NK-92 (cell line): ENCODE results near the gene EYA2.
"Not testable (repeated sequence)": the region's sequence is repeated elsewhere in the genome, so short reads cannot be mapped to it uniquely, and the experiment has no call there.

ENCODE experiments used
- DNase-seq: peaks from one replicate; lab custom pipeline; 2025; ENCODE audit not compliant: unreplicated experiment; lab: John Stamatoyannopoulos, UW

The EYA2 gene

GRCh38 chr20:46951840-46952497, 57.3 kb downstream of the EYA2 start:
- no peak for DNase-seq

- DNase-seq: no peak
Observed at GRCh38 chr20:46953596-46953995, 59.0 kb downstream of the EYA2 start.

- DNase-seq: no peak
Observed at GRCh38 chr20:46954490-46955038, 59.9 kb downstream of the EYA2 start.

GRCh38 chr20:46955601-46956556, 61.2 kb downstream of the EYA2 start:
- DNase-seq: no peak

GRCh38 chr20:46959081-46959692, 64.5 kb downstream of the EYA2 start:
- DNase-seq: no peak

GRCh38 chr20:46959821-46960220, 65.2 kb downstream of the EYA2 start:
- no peak for DNase-seq

- no peak for DNase-seq
Observed at GRCh38 chr20:46960536-46960935, 65.9 kb downstream of the EYA2 start.

- not testable (repeated sequence) for DNase-seq
Observed at GRCh38 chr20:46961968-46962367, 67.3 kb downstream of the EYA2 start.

- no peak for DNase-seq
Observed at GRCh38 chr20:46962452-46963195, 68.0 kb downstream of the EYA2 start.

- DNase-seq: no peak
Observed at GRCh38 chr20:46963196-46963529, 68.5 kb downstream of the EYA2 start.

GRCh38 chr20:46963758-46964617, 69.3 kb downstream of the EYA2 start:
- DNase-seq: no peak

GRCh38 chr20:46964618-46965455, 70.2 kb downstream of the EYA2 start:
- no peak for DNase-seq

- no peak for DNase-seq
Observed at GRCh38 chr20:46965477-46965876, 70.8 kb downstream of the EYA2 start.

GRCh38 chr20:46967646-46968045, 73.0 kb downstream of the EYA2 start:
- DNase-seq: no peak

- DNase-seq: no peak
Observed at GRCh38 chr20:46970937-46971630, 76.4 kb downstream of the EYA2 start.

- no peak for DNase-seq
Observed at GRCh38 chr20:46973766-46974165, 79.1 kb downstream of the EYA2 start.

GRCh38 chr20:46974669-46975434, 80.2 kb downstream of the EYA2 start:
- no peak for DNase-seq

GRCh38 chr20:46975976-46976375, 81.3 kb downstream of the EYA2 start:
- no peak for DNase-seq
